Measurements from ENCODE around the gene FHIT.

GRCh38 chr3:60319179-60319858 is 931.9 kb downstream of the FHIT start:
- TF ChIP-seq CTCF (conservative IDR thresholded peaks at IDR 0.05; ENCODE audit: low read depth, low read length) (no peak), EZH2 (IDR thresholded peaks at IDR 0.05; ENCODE audit: low read length, unreplicated experiment) (no peak)

All from PC-3 (cell line).